Pancreas (tissue), 10 donors: ENCODE data around the gene STK4. TPM values are rescaled to one million over a fixed set of nuclear protein-coding genes. Genes with fewer than 3 reads are reported as not detected.

Experiments used
- ATAC-seq, 4 donors: fragments of 200-7000 bp; cut with Tn5 transposase; one replicate each; pipeline versions ENCODE4 v1.8.0 to v1.9.1; 2020; ENCODE audit warnings: mild to moderate bottlenecking in 4 of 4, moderate library complexity in 4 of 4
- DNase-seq, 6 donors: peaks; one replicate each; pipeline ENCODE4 v3.0.0-alpha.2; 2020
- FAIRE-seq: peaks from 2 replicates; lab custom pipeline; 2012; peaks lifted over from hg19 to GRCh38; lab: Jason Lieb, UNC
- H3K27ac ChIP-seq, 4 donors: fragments of 200-600 bp; sonication (generic); 1 replicate in 3 of 4; 2 replicates in 1 of 4; pipeline versions ENCODE4 v1.5.0 to v1.8.0; 2020
- H3K27me3 ChIP-seq, 4 donors: fragments of 200-600 bp; one replicate each; pipeline ENCODE4 v1.8.0; 2021
- H3K36me3 ChIP-seq, 3 donors: fragments of 200-600 bp; sonication (generic) in 1 of 3; one replicate each; pipeline versions ENCODE4 v1.5.0 to v1.8.0; 2020 to 2021
- H3K4me1 ChIP-seq, 3 donors: fragments of 200-600 bp; one replicate each; pipeline ENCODE4 v1.8.0; 2021
- H3K4me3 ChIP-seq, 4 donors: fragments of 200-600 bp; sonication (generic) in 2 of 4; one replicate each; pipeline versions ENCODE4 v1.5.0 to v1.8.0; 2020 to 2021
- H3K9me3 ChIP-seq, 4 donors: fragments of 200-600 bp; one replicate each; pipeline ENCODE4 v1.8.0; 2021
- WGBS, 2 donors: extraction: QIAGEN DNeasy Blood & Tissue Kit; methylation state at CpG; one replicate each; pipeline ENCODE4 v1.1.7; 2013; 5-methylcytosine and 5-hydroxymethylcytosine counted together
- intact Hi-C, 3 donors: fragments of 100-400 bp; cut with DNase I; formaldehyde crosslinking; loops; one replicate each; pipeline versions ENCODE4 v1.11.1 to v1.14.2; 2022
- polyA plus RNA-seq, 2 donors: library from polyadenylated mRNA; stranded (reverse); fragments of 200-250 nt; gene quantifications; one replicate each; pipeline ENCODE4 v1.2.3, GENCODE V29; 2013
- total RNA-seq, 6 donors: library from RNA; stranded (reverse); fragmentation: NEBNext Ultra II Directional in 4 of 6; extraction: Animal tissue kit (Norgen Biotek cat#: 25700) in 4 of 6; gene quantifications; one replicate each; pipeline versions ENCODE4 v1.2.1 to v1.2.4, GENCODE V29; 2021 to 2023
- TF ChIP-seq, protein P1 (sequence below), 4 donors: fragments of 200-600 bp; sonication (generic) in 3 of 4; IDR thresholded peaks; one replicate each; pipeline versions ENCODE4 v1.5.0 to v1.8.0; 2021; ENCODE audit warnings: antibody characterized with exemption in 4 of 4
- donor health status: healthy with polysubstance abuse.
- donor health status: DM: no; HTN: no; CAD: no; lungs with moderate emphysema.
- donor health status: DM: no; HTN: no; CAD: no.
- donor health status: control.
- donor health status: control.
- donor health status: Bipolar disorder and iron deficiency.
- donor health status: DM: yes; HTN: yes; CAD: no.
- donor health status: DM: no; HTN: no; CAD: no.
- donor health status: DM: no; HTN: no; CAD: no.
- donor health status: DM: yes; HTN: yes; CAD: no.

The STK4 gene
- total and polyA plus RNA-seq, 8 donors = 3.7 to 18.9 (median 8.8) TPM

DNA sequence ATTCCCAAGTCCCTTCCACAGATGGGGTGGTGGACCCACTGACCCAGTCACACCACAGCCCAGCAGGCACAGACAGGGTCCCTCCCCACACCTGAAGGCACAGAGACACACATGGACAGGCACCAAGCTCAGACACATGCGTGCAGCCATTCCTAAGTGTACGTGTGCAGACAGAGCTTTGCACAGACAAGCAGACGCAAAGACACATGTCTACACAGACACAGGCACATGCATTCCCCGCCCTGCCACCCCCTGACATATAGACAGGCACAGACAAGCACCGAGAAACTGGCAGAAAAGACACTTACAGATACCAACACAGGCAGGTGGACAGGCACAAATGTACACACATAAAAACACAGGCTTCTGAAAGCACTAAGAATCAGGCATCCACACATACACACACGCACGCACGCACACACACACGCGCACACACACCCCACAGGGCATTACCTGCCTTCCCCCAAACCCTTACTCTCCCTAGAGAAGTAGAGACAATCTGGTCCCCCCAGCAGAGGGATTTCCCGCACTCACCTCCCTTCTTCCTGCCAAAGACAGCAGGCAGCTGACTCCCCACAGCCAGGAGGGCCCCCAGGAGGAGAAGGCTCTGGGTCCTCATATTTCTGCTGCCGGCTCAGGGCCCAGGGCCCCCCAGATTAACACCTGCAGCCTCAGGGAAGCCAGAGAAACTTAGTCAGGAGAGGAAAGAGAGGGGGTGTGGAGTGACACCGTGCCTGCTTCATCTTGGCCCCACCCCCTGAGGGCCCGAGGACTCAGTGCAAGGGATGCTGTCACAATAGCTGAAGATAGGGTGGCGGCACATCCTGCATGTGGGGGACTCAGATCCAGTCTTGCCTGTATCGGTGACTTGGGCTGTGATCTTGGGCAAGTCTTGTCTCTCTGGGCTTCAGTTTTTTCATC lies 148.4 kb downstream of the STK4 start, which contains the start of gene WFDC5:
TSS of gene WFDC5 (minus strand) at position 710 of the 921 bp plus-strand sequence. CDS start at position 619, 91 bp downstream.
- no peaks in the 10 kb centered on the region for H3K4me1 ChIP-seq
- no peaks in the 10 kb centered on the region for H3K27me3 ChIP-seq
- no peak within 1 kb of the TSS for H3K4me3 ChIP-seq
- ATAC-seq (no peak), FAIRE-seq (no peak), DNase-seq (no peak)
- H3K27ac ChIP-seq = no peak within 1 kb of the TSS
- no peaks in the 10 kb centered on the region for H3K9me3 ChIP-seq
- 52 to 53% methylated on average over 16 of the region's 16 CpGs for WGBS, 2 donors
- no peaks in the 10 kb centered on the region for H3K36me3 ChIP-seq
- TF ChIP-seq, protein P1, sequence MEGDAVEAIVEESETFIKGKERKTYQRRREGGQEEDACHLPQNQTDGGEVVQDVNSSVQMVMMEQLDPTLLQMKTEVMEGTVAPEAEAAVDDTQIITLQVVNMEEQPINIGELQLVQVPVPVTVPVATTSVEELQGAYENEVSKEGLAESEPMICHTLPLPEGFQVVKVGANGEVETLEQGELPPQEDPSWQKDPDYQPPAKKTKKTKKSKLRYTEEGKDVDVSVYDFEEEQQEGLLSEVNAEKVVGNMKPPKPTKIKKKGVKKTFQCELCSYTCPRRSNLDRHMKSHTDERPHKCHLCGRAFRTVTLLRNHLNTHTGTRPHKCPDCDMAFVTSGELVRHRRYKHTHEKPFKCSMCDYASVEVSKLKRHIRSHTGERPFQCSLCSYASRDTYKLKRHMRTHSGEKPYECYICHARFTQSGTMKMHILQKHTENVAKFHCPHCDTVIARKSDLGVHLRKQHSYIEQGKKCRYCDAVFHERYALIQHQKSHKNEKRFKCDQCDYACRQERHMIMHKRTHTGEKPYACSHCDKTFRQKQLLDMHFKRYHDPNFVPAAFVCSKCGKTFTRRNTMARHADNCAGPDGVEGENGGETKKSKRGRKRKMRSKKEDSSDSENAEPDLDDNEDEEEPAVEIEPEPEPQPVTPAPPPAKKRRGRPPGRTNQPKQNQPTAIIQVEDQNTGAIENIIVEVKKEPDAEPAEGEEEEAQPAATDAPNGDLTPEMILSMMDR (IDR thresholded peaks at IDR 0.05) = no peak
- intact Hi-C loops = no loop called here

DNA sequence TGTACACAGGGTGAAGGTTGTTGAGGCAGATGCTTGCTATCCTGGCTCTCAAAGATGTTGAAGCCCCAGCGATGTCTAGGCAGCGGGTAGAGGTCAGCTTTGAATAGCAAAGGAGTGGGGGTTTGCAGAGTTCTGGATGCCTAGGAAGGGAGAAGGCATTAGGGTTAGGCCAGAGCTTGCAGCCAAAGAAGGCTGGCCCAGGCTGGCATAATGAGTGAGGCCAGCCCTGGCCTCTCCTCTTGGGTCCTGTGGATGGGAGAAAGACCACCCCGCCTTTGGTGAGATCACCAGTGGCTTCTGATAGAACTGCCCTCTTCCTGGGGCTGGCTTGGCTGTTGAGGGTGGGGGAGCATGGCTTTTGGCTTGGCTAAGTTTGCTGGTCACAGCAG lies 149.1 kb downstream of the STK4 start:
- no peak for FAIRE-seq
- intact Hi-C loops = no loop called here
- no peak overlapping the region for H3K4me3 ChIP-seq
- no peak overlapping the region for H3K27ac ChIP-seq
- 58 to 67% methylated on average over 3 of the region's 3 CpGs for WGBS, 2 donors
- TF ChIP-seq, protein P1 (IDR thresholded peaks at IDR 0.05) = no peak
- no peaks in the 10 kb centered on the region for H3K36me3 ChIP-seq
- H3K27me3 ChIP-seq = no peaks in the 10 kb centered on the region
- ATAC-seq = no peak
- no peak for DNase-seq
- H3K9me3 ChIP-seq = no peaks in the 10 kb centered on the region
- no peaks in the 10 kb centered on the region for H3K4me1 ChIP-seq

DNA sequence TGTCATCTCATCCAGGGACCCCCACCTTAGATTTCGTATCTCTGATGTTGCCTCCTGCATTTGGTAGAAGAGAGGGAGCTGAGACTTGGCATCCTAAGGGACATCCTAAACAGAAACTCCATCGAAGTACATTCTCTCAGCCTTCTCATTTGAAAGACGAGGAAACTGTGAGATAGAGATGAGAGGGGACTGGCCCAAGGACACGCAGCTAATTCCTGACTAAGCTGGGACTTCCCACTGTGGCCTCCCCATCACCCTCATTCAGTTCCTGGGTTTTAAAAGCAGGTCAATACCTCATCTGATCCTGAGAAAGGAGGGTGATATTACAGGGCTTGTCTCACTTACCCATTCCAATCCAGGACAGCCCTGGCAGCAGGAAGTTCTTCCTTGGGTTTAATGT lies 149.5 kb downstream of the STK4 start:
- H3K4me1 ChIP-seq = no peaks in the 10 kb centered on the region
- no peak for DNase-seq
- no peak overlapping the region for H3K4me3 ChIP-seq
- no peak overlapping the region for H3K27ac ChIP-seq
- WGBS, 2 donors = 70 to 72% methylated on average over 4 of the region's 4 CpGs
- no peak for ATAC-seq
- no peaks in the 10 kb centered on the region for H3K9me3 ChIP-seq
- no peak for FAIRE-seq
- H3K27me3 ChIP-seq = no peaks in the 10 kb centered on the region
- H3K36me3 ChIP-seq = no peaks in the 10 kb centered on the region
- intact Hi-C loops = no loop called here
- TF ChIP-seq, protein P1 (IDR thresholded peaks at IDR 0.05) = no peak

DNA sequence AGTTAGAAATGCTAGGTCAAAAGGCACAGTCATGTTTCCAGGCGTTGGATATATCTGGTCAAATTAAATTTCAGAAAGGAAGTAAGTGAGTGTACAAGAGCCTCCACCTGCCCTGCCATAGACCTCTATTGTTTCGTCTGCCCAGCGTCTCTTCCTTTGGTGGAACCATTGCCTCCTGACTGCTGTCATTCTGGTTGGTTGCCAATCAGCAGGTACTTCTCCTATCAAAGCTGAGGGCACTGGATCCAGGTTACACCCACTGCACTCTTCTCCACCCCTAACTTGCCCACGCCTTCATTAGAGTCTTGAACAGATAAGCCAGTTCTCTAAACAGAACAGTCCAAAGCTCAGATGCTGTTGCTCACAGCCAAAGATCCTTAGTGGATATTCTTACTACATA lies 151.3 kb downstream of the STK4 start:
- Histone ChIP-seq H3K36me3 (no peaks in the 10 kb centered on the region), H3K4me1 (no peaks in the 10 kb centered on the region), H3K4me3 (no peak overlapping the region), H3K27me3 (no peaks in the 10 kb centered on the region), H3K27ac (no peak overlapping the region), H3K9me3 (no peaks in the 10 kb centered on the region)
- TF ChIP-seq, protein P1 (IDR thresholded peaks at IDR 0.05) = no peak
- WGBS, 2 donors = 46 to 48% methylated on average over 4 of the region's 4 CpGs
- DNase-seq (no peak), ATAC-seq (no peak), FAIRE-seq (no peak)
- intact Hi-C loops = no loop called here

DNA sequence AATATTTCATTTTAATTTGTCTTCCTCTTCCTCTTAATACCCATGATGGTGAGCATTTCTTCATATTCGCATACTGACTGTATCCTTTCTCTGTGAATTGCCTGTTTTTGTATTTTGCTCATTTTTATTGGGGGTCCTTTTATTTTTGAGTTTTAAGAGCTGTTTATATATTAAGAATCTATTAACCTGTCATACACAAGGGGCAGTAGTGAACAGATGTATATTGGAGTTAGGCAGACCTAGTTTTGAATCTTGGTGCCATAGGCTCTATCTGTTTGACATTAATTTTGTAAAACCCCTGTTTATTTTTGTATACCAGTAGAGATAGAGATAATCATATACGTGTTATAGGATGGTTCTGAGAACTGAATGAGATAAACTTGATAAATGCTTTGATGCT lies 151.7 kb downstream of the STK4 start:
- H3K9me3 ChIP-seq = no peaks in the 10 kb centered on the region
- no peak overlapping the region for H3K4me3 ChIP-seq
- no peak overlapping the region for H3K27ac ChIP-seq
- no peaks in the 10 kb centered on the region for H3K27me3 ChIP-seq
- H3K36me3 ChIP-seq = no peaks in the 10 kb centered on the region
- TF ChIP-seq, protein P1 (IDR thresholded peaks at IDR 0.05) = no peak
- H3K4me1 ChIP-seq = no peaks in the 10 kb centered on the region
- 64 to 74% methylated on average over 2 of the region's 2 CpGs for WGBS, 2 donors
- DNase-seq = no peak
- ATAC-seq = no peak
- intact Hi-C loops = no loop called here
- FAIRE-seq = no peak
